Heart left ventricle (tissue), 16 donors: Measurements from ENCODE around the gene JAK3. TPM values are rescaled to one million over a fixed set of nuclear protein-coding genes. Genes with fewer than 3 reads are reported as not detected.

Source experiments
- ATAC-seq, 4 donors: fragments of 200-7000 bp; cut with Tn5 transposase; one replicate each; pipeline ENCODE4 v1.9.1; 2020 to 2022; ENCODE audit warnings: moderate library complexity in 4 of 4, mild to moderate bottlenecking in 3 of 4, moderate number of reproducible peaks in 1 of 4
- DNase-seq, 5 donors: peaks; one replicate each; pipeline ENCODE4 v3.0.0-alpha.2; 2020
- H3K27ac ChIP-seq, 12 donors: fragments of 200-600 bp; sonication (generic) in 4 of 12; one replicate each; pipeline versions ENCODE4 v1.5.0 to v1.8.0; 2016 to 2022; ENCODE audit warnings: mild to moderate bottlenecking in 2 of 12
- H3K27me3 ChIP-seq, 9 donors: fragments of 200-600 bp; sonication (generic) in 2 of 9; one replicate each; pipeline versions ENCODE4 v1.5.1 to v1.8.0; 2016 to 2022; ENCODE audit warnings: mild to moderate bottlenecking in 3 of 9
- H3K36me3 ChIP-seq, 9 donors: fragments of 200-600 bp; sonication (generic) in 2 of 9; one replicate each; pipeline versions ENCODE4 v1.5.0 to v1.8.0; 2018 to 2022; ENCODE audit warnings: mild to moderate bottlenecking in 2 of 9
- H3K4me1 ChIP-seq, 12 donors: fragments of 200-600 bp; sonication (generic) in 4 of 12; one replicate each; pipeline versions ENCODE4 v1.5.0 to v1.8.0; 2016 to 2022; ENCODE audit warnings: mild to moderate bottlenecking in 3 of 12
- H3K4me3 ChIP-seq, 12 donors: fragments of 200-600 bp; sonication (generic) in 4 of 12; one replicate each; pipeline versions ENCODE4 v1.5.0 to v1.8.0; 2017 to 2022; ENCODE audit warnings: mild to moderate bottlenecking in 9 of 12, moderate library complexity in 4 of 12
- H3K9me3 ChIP-seq, 12 donors: fragments of 200-600 bp; sonication (generic) in 4 of 12; one replicate each; pipeline versions ENCODE4 v1.5.0 to v1.8.0; 2016 to 2022; ENCODE audit warnings: mild to moderate bottlenecking in 1 of 12
- POLR2A ChIP-seq, 2 donors: fragments of 450-650 bp; IDR thresholded peaks; one replicate each; pipeline ENCODE4 v1.6.1; 2017; ENCODE audit warnings: antibody characterized with exemption in 2 of 2, mild to moderate bottlenecking in 2 of 2, moderate library complexity in 2 of 2
- WGBS, 4 donors: extraction: QIAGEN DNeasy Blood & Tissue Kit in 2 of 4; methylation state at CpG; one replicate each; pipeline versions ENCODE4 v1.1.5 to v1.1.7; 2013 to 2018; 5-methylcytosine and 5-hydroxymethylcytosine counted together
- intact Hi-C, 10 donors: fragments of 100-400 bp; cut with DNase I; formaldehyde crosslinking; loops; one replicate each; pipeline versions ENCODE4 v1.11.1 to v1.14.2; 2022
- polyA plus RNA-seq, 2 donors: library from polyadenylated mRNA; stranded (reverse); fragments of 200-250 nt; gene quantifications; one replicate each; pipeline ENCODE4 v1.2.3, GENCODE V29; 2013
- total RNA-seq, 9 donors: library from RNA; depleted of rRNA in 2 of 9; stranded (reverse); fragments of >200 nt in 2 of 9; fragmentation: NEBNext Ultra II Directional in 3 of 9; extraction: Animal tissue kit (Norgen Biotek cat#: 25700) in 3 of 9; gene quantifications; one replicate each; pipeline versions ENCODE4 v1.1.0 to v1.2.4, GENCODE V29; 2016 to 2023
- TF ChIP-seq, protein P1 (sequence below), 12 donors: fragments of 200-600 bp; sonication (generic) in 4 of 12; IDR thresholded peaks; one replicate each; pipeline versions ENCODE4 v1.5.0 to v1.8.0; 2018 to 2022; ENCODE audit warnings: antibody characterized with exemption in 12 of 12, mild to moderate bottlenecking in 5 of 12
- donor health status: ischemic (EF 13 %, LVEDD 7.1; RV severe dilation, severe dysfunction).
- donor health status: healthy with polysubstance abuse.
- donor health status: DM: no; HTN: yes; CAD: no.
- donor health status: DM: no; HTN: no; CAD: no.
- donor health status: ischemic (EF 25% LVEDD 6.9; RV normal size, moderate dysfunction).
- donor health status: ischemic (EF 25% LVEDD 5.7; RV mildly dilated, moderate dysfunction).
- donor health status: healthy.
- donor health status: DM: yes; HTN: yes; CAD: no.
- donor health status: ischemic (EF 35%, LVEDD 5.7; RV mildly dilated, moderate dysfunction).
- donor health status: nonischemic (EF 11% LVEDD 7.7; RV severe dilation, severe dysfunction).
- donor health status: DM: yes; HTN: yes; CAD: no.
- donor health status: PGD.
- donor health status: ischemic (EF 29% LVEDD 5.4; RV normal size, mild dysfunction).
- donor health status: nonischemic (EF 23%, LVEDD 6.1; RV moderate dilation, normal function).

Gene JAK3
- total and polyA plus RNA-seq, 11 donors: 0.77 to 29.2 (median 1.8) TPM

- ATAC-seq (no peak), DNase-seq (no peak)
- Histone ChIP-seq H3K36me3 (no peaks in the 10 kb centered on the region), H3K27ac (no peak overlapping the region), H3K4me3 (no peak overlapping the region), H3K9me3 (peaks cover 0 to 8% (median 0%) of the 10 kb centered on the region in 12 donors), H3K4me1 (peaks cover 0 to 11% (median 0%) of the 10 kb centered on the region in 12 donors), H3K27me3 (peaks cover 0 to 28% (median 4%) of the 10 kb centered on the region in 9 donors)
- intact Hi-C loops: no loop called here
- TF ChIP-seq, protein P1, sequence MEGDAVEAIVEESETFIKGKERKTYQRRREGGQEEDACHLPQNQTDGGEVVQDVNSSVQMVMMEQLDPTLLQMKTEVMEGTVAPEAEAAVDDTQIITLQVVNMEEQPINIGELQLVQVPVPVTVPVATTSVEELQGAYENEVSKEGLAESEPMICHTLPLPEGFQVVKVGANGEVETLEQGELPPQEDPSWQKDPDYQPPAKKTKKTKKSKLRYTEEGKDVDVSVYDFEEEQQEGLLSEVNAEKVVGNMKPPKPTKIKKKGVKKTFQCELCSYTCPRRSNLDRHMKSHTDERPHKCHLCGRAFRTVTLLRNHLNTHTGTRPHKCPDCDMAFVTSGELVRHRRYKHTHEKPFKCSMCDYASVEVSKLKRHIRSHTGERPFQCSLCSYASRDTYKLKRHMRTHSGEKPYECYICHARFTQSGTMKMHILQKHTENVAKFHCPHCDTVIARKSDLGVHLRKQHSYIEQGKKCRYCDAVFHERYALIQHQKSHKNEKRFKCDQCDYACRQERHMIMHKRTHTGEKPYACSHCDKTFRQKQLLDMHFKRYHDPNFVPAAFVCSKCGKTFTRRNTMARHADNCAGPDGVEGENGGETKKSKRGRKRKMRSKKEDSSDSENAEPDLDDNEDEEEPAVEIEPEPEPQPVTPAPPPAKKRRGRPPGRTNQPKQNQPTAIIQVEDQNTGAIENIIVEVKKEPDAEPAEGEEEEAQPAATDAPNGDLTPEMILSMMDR (IDR thresholded peaks at IDR 0.05): no peak
- TF ChIP-seq POLR2A (IDR thresholded peaks at IDR 0.05): no peak
- WGBS, 4 donors: 50 to 72% (median 64%) methylated on average over 22 to 38 of the region's 38 CpGs
These were observed 40.0 kb downstream of the JAK3 start for GRCh38 chr19:17807731-17808316.

- intact Hi-C loops: no loop called here
- no peaks in the 10 kb centered on the region for H3K36me3 ChIP-seq
- H3K9me3 ChIP-seq: peaks cover 0 to 8% (median 0%) of the 10 kb centered on the region in 12 donors
- peaks cover 0 to 24% (median 6%) of the 10 kb centered on the region in 9 donors for H3K27me3 ChIP-seq
- no peak overlapping the region for H3K27ac ChIP-seq
- TF ChIP-seq, protein P1 (IDR thresholded peaks at IDR 0.05): no peak
- no peak for TF ChIP-seq POLR2A (IDR thresholded peaks at IDR 0.05)
- H3K4me3 ChIP-seq: no peak overlapping the region
- peaks cover 0 to 13% (median 0%) of the 10 kb centered on the region in 12 donors for H3K4me1 ChIP-seq
- no peak for DNase-seq
- ATAC-seq: no peak
- WGBS, 4 donors: 63 to 75% (median 72%) methylated on average over 3 of the region's 3 CpGs
These were observed 40.8 kb downstream of the JAK3 start for GRCh38 chr19:17806945-17807344.

DNA sequence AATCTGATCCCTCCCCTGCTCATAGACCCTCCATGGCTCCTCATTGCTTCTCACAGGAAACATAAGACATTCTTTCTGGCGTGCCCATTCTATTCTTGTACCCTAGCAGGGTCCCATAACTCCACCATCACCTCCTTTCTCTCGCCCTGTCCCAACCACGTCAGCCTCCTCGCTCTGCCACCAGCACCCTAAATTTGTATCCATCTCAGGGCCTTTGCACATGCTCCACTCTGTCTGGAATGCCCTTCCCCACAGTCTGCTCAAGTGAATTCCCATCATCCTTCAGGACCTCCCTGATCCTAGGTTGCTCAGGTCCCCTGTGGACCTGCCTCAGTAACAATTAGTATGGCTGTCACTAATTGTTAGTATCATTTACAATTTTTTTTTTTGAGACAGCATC lies 42.4 kb downstream of the JAK3 start:
- 78 to 87% (median 84%) methylated on average over 4 of the region's 4 CpGs for WGBS, 4 donors
- H3K4me1 ChIP-seq: peaks cover 0 to 13% (median 0%) of the 10 kb centered on the region in 12 donors
- no peaks in the 10 kb centered on the region for H3K9me3 ChIP-seq
- TF ChIP-seq, protein P1 (IDR thresholded peaks at IDR 0.05): no peak
- no peak for TF ChIP-seq POLR2A (IDR thresholded peaks at IDR 0.05)
- H3K36me3 ChIP-seq: no peaks in the 10 kb centered on the region
- H3K4me3 ChIP-seq: no peak overlapping the region
- DNase-seq: no peak
- H3K27ac ChIP-seq: no peak overlapping the region
- H3K27me3 ChIP-seq: peaks cover 0 to 35% (median 6%) of the 10 kb centered on the region in 9 donors
- intact Hi-C loops: no loop called here
- no peak for ATAC-seq

DNA sequence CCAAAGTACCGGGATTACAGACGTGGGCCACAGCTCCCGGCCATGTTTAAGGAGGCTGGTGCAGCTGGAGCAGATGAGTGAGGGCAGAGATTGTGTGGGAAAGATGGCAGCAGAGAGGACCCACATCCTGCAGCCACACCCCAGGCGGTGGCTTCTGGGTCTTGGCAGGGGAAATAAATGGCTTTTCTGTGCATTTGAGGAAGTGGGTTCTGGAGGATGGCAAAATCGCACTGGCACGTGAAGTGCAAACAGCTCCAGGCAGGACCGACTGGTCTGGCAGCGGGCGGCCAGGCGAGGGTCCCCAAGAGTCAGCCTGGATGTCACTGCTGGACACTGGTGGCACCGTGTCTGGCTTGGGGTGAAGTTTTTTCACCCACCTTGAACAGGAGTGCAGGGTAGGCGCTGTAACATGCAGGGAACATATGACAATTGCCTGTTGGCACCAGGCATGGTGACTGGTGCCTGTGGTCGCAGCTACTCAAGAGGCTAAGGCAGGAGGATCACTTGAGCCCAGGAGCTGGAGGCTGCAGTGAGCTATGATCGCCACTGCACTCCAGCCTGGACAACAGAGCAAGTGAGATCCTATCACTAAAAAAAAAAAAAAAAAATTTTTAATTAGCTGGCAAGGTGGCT lies 44.4 kb downstream of the JAK3 start:
- ATAC-seq: peak in 2 of 4 donors; percentile 16 to 53
- peaks cover 0 to 42% (median 6%) of the 10 kb centered on the region in 9 donors for H3K27me3 ChIP-seq

More for the DNA sequence above, 44.4 kb downstream of the JAK3 start:
- no peak for DNase-seq
- Histone ChIP-seq H3K27ac (no peak overlapping the region), H3K36me3 (no peaks in the 10 kb centered on the region), H3K4me3 (no peak overlapping the region), H3K4me1 (peaks cover 0 to 13% (median 0%) of the 10 kb centered on the region in 12 donors), H3K9me3 (no peaks in the 10 kb centered on the region)
- intact Hi-C loops: no loop called here
- 62 to 68% (median 64%) methylated on average over 14 of the region's 14 CpGs for WGBS, 4 donors
- TF ChIP-seq, protein P1 (IDR thresholded peaks at IDR 0.05): no peak
- TF ChIP-seq POLR2A (IDR thresholded peaks at IDR 0.05): no peak
